IMR-90 (cell line): ENCODE results near the gene SPNS2.

Source experiments
- CEBPB ChIP-seq: IDR thresholded peaks from 2 replicates; pipeline ENCODE4 v1.6.1; 2012; ENCODE audit warnings: low read depth, low read length, improper control_type of control experiment
- CHD1 ChIP-seq: IDR thresholded peaks from 2 replicates; pipeline ENCODE4 v1.6.1; 2012; ENCODE audit warnings: low read depth, low read length, improper control_type of control experiment
- CTCF ChIP-seq: conservative IDR thresholded peaks from 2 replicates; pipeline ENCODE4 v1.5.1; 2012; ENCODE audit warnings: mild to moderate bottlenecking, low read depth, low read length, improper control_type of control experiment
- ELK1 ChIP-seq: fragments of 150-350 bp; IDR thresholded peaks from 2 replicates; pipeline ENCODE4 v1.6.1; 2016; ENCODE audit warnings: low read depth, mild to moderate bottlenecking, low read length, moderate library complexity, borderline replicate concordance
- FOS ChIP-seq: fragments of 150-350 bp; IDR thresholded peaks from 2 replicates; pipeline ENCODE4 v1.6.1; 2016; ENCODE audit warnings: low read depth, low read length
- MAFK ChIP-seq: IDR thresholded peaks from 2 replicates; pipeline ENCODE4 v1.6.1; 2012; ENCODE audit warnings: low read depth, low read length, improper control_type of control experiment
- MAZ ChIP-seq: IDR thresholded peaks from 2 replicates; pipeline ENCODE4 v1.6.1; 2012; ENCODE audit warnings: low read depth, mild to moderate bottlenecking, low read length, improper control_type of control experiment, moderate library complexity, borderline replicate concordance
- MXI1 ChIP-seq: IDR thresholded peaks from 2 replicates; pipeline ENCODE4 v1.6.1; 2012; ENCODE audit warnings: low read depth, mild to moderate bottlenecking, low read length, moderate library complexity, borderline replicate concordance
- POLR2A ChIP-seq: IDR thresholded peaks from 2 replicates; pipeline ENCODE4 v1.6.1; 2012; ENCODE audit warnings: mild to moderate bottlenecking, low read depth, low read length
- RAD21 ChIP-seq: IDR thresholded peaks from 2 replicates; pipeline ENCODE4 v1.6.1; 2012; ENCODE audit warnings: low read length, improper control_type of control experiment
- RCOR1 ChIP-seq: IDR thresholded peaks from 2 replicates; pipeline ENCODE4 v1.6.1; 2012; ENCODE audit warnings: mild to moderate bottlenecking, low read length, improper control_type of control experiment; ENCODE audit not compliant: insufficient replicate concordance
- RFX5 ChIP-seq: IDR thresholded peaks from 2 replicates; pipeline ENCODE4 v1.8.0; 2012; ENCODE audit warnings: low read depth, mild to moderate bottlenecking, low read length, moderate library complexity
- SMC3 ChIP-seq: fragments of 150-350 bp; IDR thresholded peaks from 2 replicates; pipeline ENCODE4 v1.6.1; 2016; ENCODE audit warnings: low read depth, mild to moderate bottlenecking, antibody characterized with exemption, low read length, moderate library complexity
- TF ChIP-seq, protein P1 (sequence below): fragments of 150-350 bp; IDR thresholded peaks from 2 replicates; pipeline ENCODE4 v1.6.1; 2017; ENCODE audit warnings: mild to moderate bottlenecking, antibody characterized with exemption, low read length, low read depth

- TF ChIP-seq CTCF (no peak), RAD21 (no peak), POLR2A (no peak), SMC3 (no peak), ELK1 (no peak), MAFK (no peak), RCOR1 (no peak), MAZ (no peak), FOS (no peak), CEBPB (no peak), MXI1 (no peak), RFX5 (no peak), CHD1 (no peak)
- TF ChIP-seq, protein P1, sequence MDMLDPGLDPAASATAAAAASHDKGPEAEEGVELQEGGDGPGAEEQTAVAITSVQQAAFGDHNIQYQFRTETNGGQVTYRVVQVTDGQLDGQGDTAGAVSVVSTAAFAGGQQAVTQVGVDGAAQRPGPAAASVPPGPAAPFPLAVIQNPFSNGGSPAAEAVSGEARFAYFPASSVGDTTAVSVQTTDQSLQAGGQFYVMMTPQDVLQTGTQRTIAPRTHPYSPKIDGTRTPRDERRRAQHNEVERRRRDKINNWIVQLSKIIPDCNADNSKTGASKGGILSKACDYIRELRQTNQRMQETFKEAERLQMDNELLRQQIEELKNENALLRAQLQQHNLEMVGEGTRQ: no peak
Observed at GRCh38 chr17:4527566-4528125, 29.0 kb downstream of the SPNS2 start.
